ENCODE data around the gene TBC1D30.

GRCh38 chr12:64890873-64891468 lies 66.5 kb downstream of the TBC1D30 start:
- TF ChIP-seq, protein P1, sequence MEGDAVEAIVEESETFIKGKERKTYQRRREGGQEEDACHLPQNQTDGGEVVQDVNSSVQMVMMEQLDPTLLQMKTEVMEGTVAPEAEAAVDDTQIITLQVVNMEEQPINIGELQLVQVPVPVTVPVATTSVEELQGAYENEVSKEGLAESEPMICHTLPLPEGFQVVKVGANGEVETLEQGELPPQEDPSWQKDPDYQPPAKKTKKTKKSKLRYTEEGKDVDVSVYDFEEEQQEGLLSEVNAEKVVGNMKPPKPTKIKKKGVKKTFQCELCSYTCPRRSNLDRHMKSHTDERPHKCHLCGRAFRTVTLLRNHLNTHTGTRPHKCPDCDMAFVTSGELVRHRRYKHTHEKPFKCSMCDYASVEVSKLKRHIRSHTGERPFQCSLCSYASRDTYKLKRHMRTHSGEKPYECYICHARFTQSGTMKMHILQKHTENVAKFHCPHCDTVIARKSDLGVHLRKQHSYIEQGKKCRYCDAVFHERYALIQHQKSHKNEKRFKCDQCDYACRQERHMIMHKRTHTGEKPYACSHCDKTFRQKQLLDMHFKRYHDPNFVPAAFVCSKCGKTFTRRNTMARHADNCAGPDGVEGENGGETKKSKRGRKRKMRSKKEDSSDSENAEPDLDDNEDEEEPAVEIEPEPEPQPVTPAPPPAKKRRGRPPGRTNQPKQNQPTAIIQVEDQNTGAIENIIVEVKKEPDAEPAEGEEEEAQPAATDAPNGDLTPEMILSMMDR (IDR thresholded peaks at IDR 0.05; ENCODE audit: low read length) = peak; percentile 75
- TF ChIP-seq EZH2 (optimal IDR thresholded peaks at IDR 0.05; ENCODE audit: low read depth, low read length) (no peak), EZH2phosphoT487 (IDR thresholded peaks at IDR 0.05; ENCODE audit: low read length) (no peak)
